HL-60 (cell line): Measurements from ENCODE around the gene METTL3.
"Not testable (repeated sequence)": the region's sequence is repeated elsewhere in the genome, so short reads cannot be mapped to it uniquely, and the experiment has no call there.

Source experiments
- DNase-seq, 2 experiments: peaks; one replicate each; pipeline ENCODE4 v3.0.0-alpha.2; 2010 to 2020; ENCODE audit warnings: low read depth in 1 of 2, low spot score in 1 of 2
- H3K27ac ChIP-seq: fragments of 250-450 bp; sonication (Bioruptor Pico); replicated peaks from 2 replicates; pipeline ENCODE4 v1.5.1; 2020; ENCODE audit warnings: mild to moderate bottlenecking, moderate library complexity
- H3K27me3 ChIP-seq: fragments of 250-450 bp; sonication (Bioruptor Pico); 2 replicates; pipeline ENCODE4 v1.5.1; 2021; ENCODE audit warnings: mild to moderate bottlenecking, moderate library complexity; ENCODE audit not compliant: insufficient read depth, poor library complexity, severe bottlenecking
- H3K4me3 ChIP-seq: replicated peaks from 2 replicates; pipeline ENCODE4 v1.5.1; 2011; ENCODE audit warnings: mild to moderate bottlenecking, control low read depth, low read length; ENCODE audit not compliant: insufficient read depth
- CTCF ChIP-seq: IDR thresholded peaks from one replicate; pipeline ENCODE4 v1.5.1; 2011; ENCODE audit warnings: low read length, control low read depth, inconsistent platforms; ENCODE audit not compliant: insufficient read depth
- GABPA ChIP-seq: IDR thresholded peaks from 2 replicates; pipeline ENCODE4 v1.6.1; 2012; ENCODE audit warnings: low read depth
- POLR2AphosphoS5 ChIP-seq: IDR thresholded peaks from 2 replicates; pipeline ENCODE4 v1.6.1; 2012; ENCODE audit warnings: low read depth
- REST ChIP-seq: IDR thresholded peaks from 2 replicates; pipeline ENCODE4 v1.6.1; 2012; ENCODE audit warnings: low read depth; ENCODE audit not compliant: insufficient replicate concordance
- SPI1 ChIP-seq: IDR thresholded peaks from 2 replicates; pipeline ENCODE4 v1.6.1; 2012; ENCODE audit warnings: low read depth, mild to moderate bottlenecking, borderline replicate concordance

METTL3 gene

GRCh38 chr14:21556378-21557083 lies 45.4 kb upstream of the METTL3 start:
- TF ChIP-seq SPI1: no peak
- no peak for TF ChIP-seq POLR2AphosphoS5
- TF ChIP-seq GABPA: no peak
- no peak for TF ChIP-seq REST
- TF ChIP-seq CTCF: no peak
- Histone ChIP-seq H3K27me3 (no peaks in the 10 kb centered on the region), H3K4me3 (no peak overlapping the region), H3K27ac (no peak overlapping the region)
- DNase-seq: no peak

- Histone ChIP-seq H3K27me3 (no peaks in the 10 kb centered on the region), H3K27ac (no peak overlapping the region), H3K4me3 (no peak overlapping the region)
- no peak for DNase-seq
- TF ChIP-seq POLR2AphosphoS5 (no peak), GABPA (no peak), REST (no peak), SPI1 (no peak), CTCF (no peak)
Measured at GRCh38 chr14:21553266-21553665, 42.1 kb upstream of the METTL3 start.

GRCh38 chr14:21544588-21544987 lies 33.4 kb upstream of the METTL3 start:
- H3K27me3 ChIP-seq, DNase-seq, H3K4me3 ChIP-seq, H3K27ac ChIP-seq: not testable (repeated sequence)

GRCh38 chr14:21543963-21544362 lies 32.8 kb upstream of the METTL3 start:
- no peak for DNase-seq
- H3K27ac ChIP-seq: no peak overlapping the region
- peaks cover 4% of the 10 kb centered on the region for H3K27me3 ChIP-seq
- H3K4me3 ChIP-seq: no peak overlapping the region
- TF ChIP-seq SPI1 (no peak), CTCF (no peak), REST (no peak), GABPA (no peak), POLR2AphosphoS5 (no peak)
